ENCODE data around the gene NID1. TPM values are rescaled to one million over a fixed set of nuclear protein-coding genes. Genes with fewer than 3 reads are reported as not detected.
"Not testable (repeated sequence)": the region's sequence is repeated elsewhere in the genome, so short reads cannot be mapped to it uniquely, and the experiment has no call there.

NID1 gene
- total RNA-seq, 1 donor from 2014 or later = 238 TPM

DNA sequence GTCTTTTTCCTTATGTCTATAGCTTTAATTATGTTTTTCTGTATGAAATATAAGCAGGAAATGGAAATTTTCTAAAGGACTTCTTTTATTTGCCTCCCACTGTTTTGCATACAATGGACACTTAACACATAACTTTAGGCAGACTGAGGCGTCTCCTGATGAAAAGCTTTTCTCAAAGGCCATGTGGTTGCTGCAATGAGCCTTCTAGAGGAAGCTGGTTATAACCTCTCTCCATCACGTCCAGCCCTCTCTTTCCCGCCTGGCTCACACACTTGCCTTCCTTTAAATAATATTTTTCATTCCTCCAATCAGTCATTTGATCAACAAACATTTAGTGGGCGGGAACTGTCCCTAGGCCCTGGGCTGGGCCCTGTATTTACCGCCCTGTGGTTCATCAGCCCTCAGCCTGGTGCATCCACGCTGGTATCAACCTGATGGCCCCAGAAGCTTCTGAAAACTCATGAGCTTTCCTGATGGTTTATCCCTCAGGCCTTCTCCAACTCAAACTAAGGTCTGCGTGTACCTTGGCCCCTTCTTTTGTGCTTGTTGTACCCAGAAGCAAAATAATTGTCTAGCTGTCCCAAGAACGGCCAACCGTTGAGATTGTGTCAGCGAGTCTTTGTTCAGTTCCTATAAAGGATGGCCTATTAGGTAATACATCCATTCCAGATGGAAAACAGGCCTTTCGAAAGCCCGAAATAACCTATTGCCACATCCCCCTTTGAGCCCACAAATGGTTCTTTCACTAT, 122.8 kb downstream of the NID1 start:
- no peak for DNase-seq (ENCODE audit: low spot score)

DNA sequence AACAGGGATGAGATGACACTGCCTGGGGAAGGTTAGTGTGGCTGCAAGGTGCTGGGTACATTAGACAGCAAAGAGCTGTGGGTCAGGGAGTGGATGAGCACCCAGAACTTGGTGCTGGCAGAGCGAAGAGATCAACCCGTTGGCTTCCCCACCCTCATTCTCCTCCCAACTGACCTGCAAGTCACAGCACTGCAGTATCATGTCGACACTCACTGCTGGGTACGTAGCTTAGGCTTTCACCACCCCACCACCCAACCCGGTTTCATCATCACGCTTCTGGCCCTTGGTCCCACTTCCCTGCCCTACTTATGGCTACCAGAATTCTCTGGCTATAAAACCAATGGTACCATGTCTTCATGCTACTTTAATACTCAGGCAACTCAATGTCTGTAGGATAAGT, 124.6 kb downstream of the NID1 start:
- DNase-seq (ENCODE audit: low spot score) = no peak

DNA sequence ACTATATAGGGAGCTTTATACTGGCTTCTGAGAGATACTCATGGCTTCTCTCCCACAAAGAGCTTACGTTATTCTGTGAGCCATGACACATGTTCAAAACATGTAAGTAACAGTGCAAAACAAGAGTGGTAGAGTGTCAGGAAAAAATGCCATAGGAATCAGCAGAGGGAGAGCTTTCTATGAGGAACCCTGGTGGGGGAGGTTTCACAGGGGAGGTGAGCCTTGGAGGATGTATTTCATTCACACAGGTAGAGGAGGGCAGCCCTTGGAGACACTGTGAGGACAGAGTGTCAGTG, 125.5 kb downstream of the NID1 start:
- no peak for DNase-seq (ENCODE audit: low spot score)

DNA sequence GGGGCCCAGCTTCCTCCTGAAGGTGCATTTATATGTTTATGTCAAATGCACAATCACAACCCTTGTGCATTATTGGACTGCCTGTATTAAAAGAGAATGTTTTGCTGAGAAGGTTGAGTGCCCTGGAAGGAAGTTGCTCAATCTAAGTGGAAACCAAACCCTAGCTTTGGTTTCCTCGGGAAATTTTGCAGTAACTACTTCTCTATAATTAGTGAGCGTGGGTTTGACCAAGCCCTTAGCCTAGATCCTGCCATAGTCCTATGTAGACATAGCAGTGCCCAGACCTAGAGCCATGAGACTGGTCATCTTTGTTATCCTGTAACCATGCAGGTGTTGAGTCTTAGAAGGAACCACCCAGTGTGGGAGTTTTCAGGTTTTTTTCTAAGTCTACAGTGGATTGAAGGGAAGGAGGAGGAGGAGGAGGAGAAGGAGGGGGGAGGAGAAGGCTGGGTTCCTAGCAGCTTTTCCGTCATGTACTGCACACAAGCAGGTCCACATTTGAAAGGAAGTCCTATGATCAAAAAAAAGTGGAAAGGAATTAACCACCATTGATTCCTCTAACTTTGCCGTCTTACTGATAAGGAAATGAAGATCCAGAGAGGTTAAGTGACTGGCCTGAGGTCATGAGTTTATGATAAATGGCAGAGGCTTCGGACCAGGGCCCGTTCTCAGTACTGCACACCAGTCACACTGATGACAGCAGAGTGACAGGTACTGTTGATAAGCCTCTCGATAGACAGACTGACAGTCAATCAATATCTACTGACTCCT, 126.0 kb downstream of the NID1 start:
- DNase-seq (ENCODE audit: low spot score) = no peak

DNA sequence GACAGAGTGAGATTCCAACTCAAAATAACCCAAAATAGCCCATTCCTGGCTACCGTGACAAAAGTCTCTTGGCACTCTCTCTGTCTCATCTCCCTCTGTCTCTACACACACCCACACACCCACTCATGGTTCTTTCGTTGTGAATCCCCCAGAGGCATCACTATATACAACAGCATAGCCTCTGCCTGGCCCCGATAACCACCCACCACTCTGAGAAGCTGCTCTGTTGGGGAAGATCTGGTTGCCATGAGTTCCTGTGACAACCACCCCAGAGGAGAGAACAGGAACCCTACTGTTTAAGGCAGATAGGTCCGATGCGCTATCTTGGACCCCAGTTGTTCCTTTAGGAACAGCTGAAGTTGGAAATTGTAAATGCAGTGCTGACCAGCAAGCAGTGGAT, 127.8 kb downstream of the NID1 start:
- no peak for DNase-seq (ENCODE audit: low spot score)

DNA sequence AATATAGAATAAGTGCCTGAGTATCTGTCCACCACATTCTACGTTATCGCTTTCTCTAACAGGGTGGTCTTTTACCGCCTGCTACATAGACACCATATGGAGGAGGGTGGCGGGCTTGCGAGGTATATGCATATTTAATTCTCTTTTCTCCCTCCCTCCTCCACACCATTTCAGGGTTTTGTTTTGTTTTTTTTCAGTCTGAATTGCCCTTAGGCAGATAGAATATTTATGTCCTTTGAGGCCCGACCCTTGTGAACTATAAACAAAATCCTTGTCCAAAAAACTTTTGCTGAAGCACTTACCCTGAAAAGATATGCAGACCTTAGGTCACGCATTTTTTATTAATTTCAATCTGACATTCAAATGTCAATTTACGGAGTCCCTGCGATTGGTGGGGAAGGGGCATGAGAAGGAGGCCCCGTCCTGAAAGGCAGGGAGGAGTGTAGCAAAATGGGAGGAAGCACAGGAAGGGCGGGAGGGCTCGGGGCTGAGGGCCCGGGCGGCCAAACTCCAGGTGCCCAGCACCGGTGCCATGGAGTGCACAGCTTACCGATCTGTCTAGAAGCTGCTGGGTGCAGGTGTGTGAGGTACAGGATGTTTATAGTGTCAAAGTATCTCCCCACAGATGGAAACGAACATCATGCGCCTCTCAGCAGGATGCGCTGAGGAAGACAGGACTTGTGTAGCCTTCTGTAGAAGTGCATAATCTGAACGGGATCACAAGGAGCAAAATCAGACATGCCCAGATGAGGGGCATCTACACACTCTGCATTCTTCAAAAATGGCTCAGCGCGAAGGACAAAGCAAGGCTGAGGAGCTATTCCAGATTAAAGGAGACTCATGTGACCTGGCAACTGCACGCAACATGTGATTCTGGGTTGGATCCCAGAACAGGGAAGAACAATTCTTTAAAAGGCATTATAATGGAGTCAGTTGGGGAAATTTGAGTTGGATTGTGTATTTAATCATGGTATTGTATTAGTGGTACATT, 129.4 kb downstream of the NID1 start:
- no peak for DNase-seq (ENCODE audit: low spot score)

DNA sequence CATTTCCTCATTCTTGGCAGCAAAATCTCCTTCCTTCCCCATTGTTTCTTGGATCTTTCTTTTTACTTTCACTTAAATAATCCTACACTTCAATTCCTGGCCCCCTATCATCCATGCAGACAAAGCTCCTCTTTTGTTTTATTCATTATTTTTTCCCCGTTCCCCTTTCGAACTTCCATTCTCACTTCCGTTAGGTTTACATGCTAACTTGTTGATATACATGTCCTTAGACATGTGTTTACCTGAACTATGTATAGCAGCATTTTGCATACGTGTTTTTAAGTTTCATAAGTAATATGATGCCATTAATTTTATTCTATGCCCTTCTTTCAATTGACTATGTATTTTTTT, 131.1 kb downstream of the NID1 start:
- no peak for DNase-seq (ENCODE audit: low spot score)

DNA sequence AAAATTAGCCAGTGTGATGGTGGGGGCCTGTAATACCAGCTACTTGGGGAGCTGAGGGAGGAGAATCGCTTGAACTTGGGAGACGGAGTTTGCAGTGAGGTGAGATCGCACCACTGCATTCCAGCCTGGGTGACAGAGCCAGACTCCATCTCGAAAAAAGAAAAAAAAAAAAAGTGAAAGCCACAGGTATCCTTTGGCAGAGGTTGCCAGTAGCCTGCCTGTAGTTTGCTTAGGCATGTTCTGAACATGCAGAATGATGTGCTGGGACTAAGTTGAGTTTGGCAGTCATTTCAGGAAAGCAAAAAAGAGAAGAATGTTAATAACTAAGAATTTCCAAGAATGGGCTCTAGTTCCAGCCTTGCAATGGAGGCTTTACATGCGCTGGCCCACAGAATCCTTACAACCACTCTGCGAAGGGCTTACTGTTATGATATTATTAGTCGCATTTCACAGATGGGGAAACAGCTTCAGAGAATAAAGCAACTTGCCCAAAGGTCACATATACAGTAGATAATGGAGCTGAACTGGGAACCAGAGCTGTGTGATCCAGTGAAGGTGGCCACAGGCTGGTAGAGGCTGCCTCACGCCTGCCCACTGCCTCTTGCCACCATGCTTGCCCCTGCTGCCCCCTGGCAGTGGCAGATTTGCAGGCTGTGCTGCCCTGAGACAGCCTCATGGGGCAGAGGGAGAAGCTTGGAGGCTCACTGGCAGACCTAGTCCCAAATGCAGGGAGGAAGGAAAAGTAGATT, 131.7 kb downstream of the NID1 start:
- no peak for DNase-seq (ENCODE audit: low spot score)

DNA sequence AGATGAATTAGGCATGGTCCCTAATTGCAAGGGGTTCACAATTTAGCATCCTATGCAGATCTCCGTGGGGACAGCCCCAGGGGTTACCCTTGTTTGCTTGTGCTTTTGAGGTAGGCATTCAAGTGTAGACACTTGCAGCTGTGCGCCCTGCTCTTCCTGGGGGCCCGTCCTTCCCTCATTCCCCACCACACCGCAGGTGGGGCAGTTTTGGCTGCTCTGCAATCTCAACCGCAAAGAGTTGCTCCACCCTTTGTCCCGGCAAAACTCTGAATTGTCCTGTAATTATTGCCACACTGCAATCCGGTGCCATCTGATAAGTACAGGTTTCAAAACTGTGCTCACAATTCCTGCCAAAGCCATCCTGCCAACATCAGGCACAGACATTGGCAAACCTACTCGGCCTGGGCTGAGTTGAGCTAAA, 132.8 kb downstream of the NID1 start:
- DNase-seq (ENCODE audit: low spot score) = no peak

DNA sequence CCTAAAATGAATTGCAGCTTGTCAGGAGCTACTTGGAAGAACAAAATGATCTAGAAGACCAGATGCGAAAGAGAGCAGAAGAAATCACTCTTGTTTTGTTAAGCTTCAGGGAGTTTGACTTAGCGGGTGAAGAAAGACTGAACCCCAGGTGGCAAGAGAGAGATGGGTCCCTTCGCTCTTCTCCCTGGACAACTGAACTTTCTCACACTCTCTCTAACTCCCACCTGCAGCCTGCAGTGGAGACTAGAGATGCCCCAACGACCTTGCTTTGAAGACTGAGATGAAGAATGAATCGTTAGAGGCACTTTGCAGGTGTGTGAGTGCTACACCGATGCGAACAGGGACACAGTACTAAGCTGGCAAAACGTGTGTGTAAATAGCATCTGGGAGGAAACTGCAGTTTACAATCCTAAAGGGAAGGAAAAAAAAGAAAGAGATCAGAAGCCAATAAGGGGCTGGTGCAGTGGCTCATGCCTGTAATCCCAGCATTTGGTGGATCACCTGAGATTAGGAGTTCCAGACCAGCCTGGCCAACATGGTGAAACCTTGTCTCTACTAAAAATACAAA, 133.6 kb downstream of the NID1 start:
- DNase-seq (ENCODE audit: low spot score) = no peak

DNA sequence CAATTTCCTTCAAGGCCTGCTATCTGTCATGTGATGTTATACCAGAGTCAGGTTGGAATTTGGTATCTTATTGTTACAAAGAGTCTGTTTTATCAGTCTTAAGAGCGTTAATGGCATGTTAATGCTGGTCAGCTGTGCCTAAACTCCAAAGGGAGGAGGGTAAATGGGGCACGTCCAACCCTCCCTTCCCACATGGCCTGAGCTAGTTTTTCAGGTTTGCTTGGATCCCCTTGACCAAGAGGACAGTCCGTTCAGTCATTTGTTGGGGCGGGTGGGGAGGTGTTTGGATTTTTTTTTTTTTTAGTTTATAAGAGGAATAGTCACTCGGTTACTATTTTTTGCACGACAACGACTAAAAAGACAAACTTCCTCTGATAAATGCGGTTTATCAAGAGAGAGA, 134.3 kb downstream of the NID1 start:
- no peak for DNase-seq (ENCODE audit: low spot score)

DNA sequence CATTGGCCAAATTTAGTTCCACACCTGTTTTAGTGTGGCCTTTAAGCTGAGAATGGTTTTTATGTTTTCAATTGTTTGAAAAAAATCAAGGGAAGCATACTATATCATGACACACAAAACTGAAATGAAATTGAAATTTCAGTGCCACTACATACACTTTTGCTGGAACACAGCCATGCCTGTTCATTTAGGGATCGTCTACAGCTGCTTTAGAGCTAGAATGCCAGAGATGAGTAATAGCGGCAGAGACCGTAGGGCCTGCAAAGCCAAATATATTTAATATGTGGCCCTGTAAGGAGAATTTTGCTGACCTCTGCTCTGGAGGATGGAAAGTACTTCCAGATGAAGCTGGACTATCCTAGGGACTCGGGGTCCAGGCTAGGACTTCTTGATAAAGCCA, 135.7 kb downstream of the NID1 start:
- no peak for DNase-seq (ENCODE audit: low spot score)

DNA sequence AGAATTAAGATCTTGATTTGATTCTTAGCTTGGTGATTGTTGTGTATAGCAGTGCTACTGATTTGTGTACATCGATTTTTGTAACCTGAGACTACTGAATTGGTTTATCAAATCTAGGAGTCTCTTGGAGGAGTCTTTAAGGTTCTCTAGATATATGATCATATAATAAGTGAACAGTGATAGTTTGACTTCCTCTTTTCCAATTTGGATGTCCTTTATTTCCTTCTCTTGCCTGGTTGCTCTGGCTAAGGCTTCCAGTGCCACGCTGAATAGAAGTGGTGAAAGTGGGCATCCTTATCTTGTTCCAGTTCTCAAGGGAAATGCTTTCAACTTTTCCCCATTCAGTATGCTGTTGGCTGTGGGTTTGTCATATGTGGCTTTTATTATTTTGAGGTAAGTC, 136.7 kb downstream of the NID1 start:
- no peak for DNase-seq (ENCODE audit: low spot score)

DNA sequence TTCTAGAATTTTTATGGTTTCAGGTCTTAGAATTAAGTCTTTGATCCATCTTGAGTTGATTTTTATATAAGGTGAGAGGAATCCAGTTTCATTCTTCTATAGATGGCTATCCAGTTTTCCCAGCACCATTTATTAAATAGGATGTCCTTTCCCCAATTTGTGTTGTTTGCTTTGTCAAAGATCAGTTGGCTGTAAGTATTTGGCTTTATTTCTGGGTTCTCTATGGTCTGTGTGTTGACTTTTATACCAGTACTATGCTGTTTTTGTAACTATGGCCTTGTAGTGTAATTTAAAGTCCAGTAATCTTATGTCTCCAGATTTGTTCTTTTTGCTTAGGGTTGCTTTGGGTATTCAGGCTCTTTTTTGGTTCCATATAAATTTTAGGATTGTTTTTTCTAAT, 137.3 kb downstream of the NID1 start:
- not testable (repeated sequence) for DNase-seq (ENCODE audit: low spot score)

Other genes with a start within 250 kb of the NID1 start
- 38.5 TPM for gene LYST, start 198.2 kb downstream of the NID1 start, total RNA-seq
- 32.9 TPM for gene GPR137B, start 77.4 kb upstream of the NID1 start, total RNA-seq
- gene ERO1B, start 216.9 kb upstream of the NID1 start, total RNA-seq = 7.1 TPM

Data from mesenteric fat pad (tissue), 1 donor.